CD4-positive, alpha-beta T cell (primary cell): ENCODE measurements around the gene DCAF8. TPM values are rescaled to one million over a fixed set of nuclear protein-coding genes. Genes with fewer than 3 reads are reported as not detected.

ENCODE experiments used
- ATAC-seq: fragments of 200-7000 bp; cut with Tn5 transposase; one replicate; pipeline ENCODE4 v1.10.0; 2022; ENCODE audit warnings: mild to moderate bottlenecking; ENCODE audit not compliant: poor library complexity
- CTCF ChIA-PET: fragments of 350-600 bp; sonication (Branson Sonifier 250); formaldehyde crosslinking; loops from one replicate; lab custom pipeline; 2021; ENCODE audit warnings: antibody characterized with exemption, inconsistent platforms; lab: Charles Lee
- POLR2A ChIA-PET: fragments of 350-600 bp; sonication (Branson Sonifier 250); formaldehyde crosslinking; loops from one replicate; lab custom pipeline; 2021; ENCODE audit warnings: antibody characterized with exemption, inconsistent platforms; lab: Charles Lee
- DNase-seq, 14 experiments: peaks; one replicate each; pipeline ENCODE4 v3.0.0-alpha.2; 2013 to 2020; ENCODE audit warnings: mixed read lengths in 2 of 14
- H3K27ac ChIP-seq, 2 donors: one replicate each; pipeline versions ENCODE4 v1.5.1 to v1.7.0; 2013; ENCODE audit warnings: low read length in 2 of 2, low read depth in 1 of 2, mild to moderate bottlenecking in 1 of 2
- H3K27me3 ChIP-seq, 2 experiments: 1 replicate in 1 of 2; 2 replicates in 1 of 2; pipeline versions ENCODE4 v1.6.1 to v1.7.0; 2013; ENCODE audit warnings: low read length in 2 of 2, control low read depth in 1 of 2, mild to moderate bottlenecking in 1 of 2, moderate library complexity in 1 of 2; ENCODE audit not compliant: insufficient read depth in 2 of 2, control insufficient read depth in 1 of 2
- H3K36me3 ChIP-seq: one replicate; pipeline ENCODE4 v1.6.1; 2013; ENCODE audit warnings: low read length, control low read depth; ENCODE audit not compliant: insufficient read depth
- H3K4me1 ChIP-seq: one replicate; pipeline ENCODE4 v1.6.1; 2013; ENCODE audit warnings: low read length, control low read depth; ENCODE audit not compliant: insufficient read depth
- H3K4me3 ChIP-seq: one replicate; pipeline ENCODE4 v1.5.1; 2013; ENCODE audit warnings: mild to moderate bottlenecking, low read length, moderate library complexity
- H3K9me3 ChIP-seq, 2 experiments: 1 replicate in 1 of 2; 2 replicates in 1 of 2; pipeline versions ENCODE4 v1.6.1 to v1.7.0; 2013; ENCODE audit warnings: low read length in 2 of 2, mild to moderate bottlenecking in 2 of 2, control low read depth in 1 of 2, moderate library complexity in 1 of 2; ENCODE audit not compliant: control insufficient read depth in 1 of 2, insufficient read depth in 1 of 2
- H3K27ac Mint-ChIP-seq: one replicate; pipeline ENCODE4 v1.8.0; 2020; ENCODE audit warnings: mixed read lengths
- H3K27me3 Mint-ChIP-seq: one replicate; pipeline ENCODE4 v1.8.0; 2021; ENCODE audit warnings: mixed read lengths
- H3K36me3 Mint-ChIP-seq: one replicate; pipeline ENCODE4 v1.8.0; 2021; ENCODE audit warnings: low read depth, mixed read lengths
- H3K4me1 Mint-ChIP-seq: one replicate; pipeline ENCODE4 v1.8.0; 2021; ENCODE audit warnings: low read depth, mixed read lengths
- H3K4me3 Mint-ChIP-seq: one replicate; pipeline ENCODE4 v1.8.0; 2020; ENCODE audit warnings: mild to moderate bottlenecking, mixed read lengths
- H3K9me3 Mint-ChIP-seq: one replicate; pipeline ENCODE4 v1.8.0; 2020; ENCODE audit warnings: mixed read lengths
- intact Hi-C, 2 experiments: fragments of 100-400 bp; cut with DNase I in 1 of 2; cut with micrococcal nuclease in 1 of 2; formaldehyde crosslinking; loops; one replicate each; pipeline versions ENCODE4 v1.15.1 to v1.9.0; 2023 to 2025; cut with DNase I, micrococcal nuclease
- total RNA-seq, 174 experiments: library from RNA in 2 of 174; stranded (reverse) in 2 of 174; gene quantifications; one replicate each; pipeline ENCODE4 v1.2.3 and lab custom pipeline; 2021 to 2026
- TF ChIP-seq, protein P1 (sequence below): fragments of 200-600 bp; IDR thresholded peaks from one replicate; pipeline ENCODE4 v1.8.0; 2022; ENCODE audit warnings: antibody characterized with exemption, mild to moderate bottlenecking

The DCAF8 gene
- total RNA-seq, 2 experiments from 2014 or later: 151 to 154 TPM

DNA sequence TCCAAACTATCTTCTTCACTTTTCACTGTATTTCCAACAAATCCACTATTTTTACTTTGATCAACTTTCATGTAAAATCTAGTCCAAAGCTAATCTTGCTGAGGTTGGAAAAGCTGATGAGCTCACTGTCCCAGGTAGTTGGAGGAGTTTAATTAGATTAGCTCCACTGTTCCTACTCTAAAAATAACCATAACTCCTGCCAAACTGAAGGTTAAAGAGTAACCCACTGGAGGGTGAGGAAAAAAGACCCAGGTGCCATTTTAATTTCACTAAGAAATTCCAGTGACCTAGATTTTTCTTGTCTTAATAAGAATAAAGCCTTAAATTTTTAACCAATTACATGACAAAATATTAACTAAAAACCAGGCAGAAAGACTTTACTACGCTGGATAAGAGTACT is 15.3 kb downstream of the DCAF8 start:
- POLR2A ChIA-PET: no interaction called here

DNA sequence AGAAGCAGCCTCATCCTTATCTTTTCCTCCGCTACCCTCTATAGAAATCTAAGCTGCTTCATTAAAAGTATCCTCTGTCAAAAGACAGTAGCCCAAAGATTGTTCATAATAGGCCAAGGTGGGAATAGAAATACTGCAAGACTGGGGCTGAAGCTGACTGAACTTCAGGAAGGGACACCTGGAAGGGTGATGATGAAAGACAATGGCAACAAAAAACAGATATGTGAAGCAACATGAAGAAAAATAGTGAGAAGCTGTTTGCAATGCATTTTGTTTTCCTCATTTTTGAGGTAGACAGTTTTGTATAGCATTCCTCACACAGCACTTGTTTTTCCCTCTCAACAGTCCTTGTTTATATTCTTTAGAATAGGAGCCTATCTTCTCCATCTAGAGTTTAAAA is 16.9 kb downstream of the DCAF8 start:
- Mint-ChIP-seq H3K4me1 (peaks cover 28% of the 10 kb centered on the region), H3K9me3 (no peaks in the 10 kb centered on the region), H3K4me3 (no peak overlapping the region), H3K27me3 (no peaks in the 10 kb centered on the region), H3K36me3 (peaks cover 45% of the 10 kb centered on the region), H3K27ac (no peak overlapping the region)
- Histone ChIP-seq H3K4me1 (peaks cover 4% of the 10 kb centered on the region), H3K4me3 (no peak overlapping the region), H3K27me3 (no peaks in the 10 kb centered on the region), H3K9me3 (no peaks in the 10 kb centered on the region), H3K27ac (no peak overlapping the region), H3K36me3 (peaks cover 40% of the 10 kb centered on the region)
- DNase-seq: no peak
- no peak for ATAC-seq
- intact Hi-C loops: loop anchor here in 1 of 2 experiments (2.0 kb wide), 1 partner anchor 45 kb away; no protein-coding TSS in a partner anchor
- POLR2A ChIA-PET: no interaction called here
- TF ChIP-seq, protein P1, sequence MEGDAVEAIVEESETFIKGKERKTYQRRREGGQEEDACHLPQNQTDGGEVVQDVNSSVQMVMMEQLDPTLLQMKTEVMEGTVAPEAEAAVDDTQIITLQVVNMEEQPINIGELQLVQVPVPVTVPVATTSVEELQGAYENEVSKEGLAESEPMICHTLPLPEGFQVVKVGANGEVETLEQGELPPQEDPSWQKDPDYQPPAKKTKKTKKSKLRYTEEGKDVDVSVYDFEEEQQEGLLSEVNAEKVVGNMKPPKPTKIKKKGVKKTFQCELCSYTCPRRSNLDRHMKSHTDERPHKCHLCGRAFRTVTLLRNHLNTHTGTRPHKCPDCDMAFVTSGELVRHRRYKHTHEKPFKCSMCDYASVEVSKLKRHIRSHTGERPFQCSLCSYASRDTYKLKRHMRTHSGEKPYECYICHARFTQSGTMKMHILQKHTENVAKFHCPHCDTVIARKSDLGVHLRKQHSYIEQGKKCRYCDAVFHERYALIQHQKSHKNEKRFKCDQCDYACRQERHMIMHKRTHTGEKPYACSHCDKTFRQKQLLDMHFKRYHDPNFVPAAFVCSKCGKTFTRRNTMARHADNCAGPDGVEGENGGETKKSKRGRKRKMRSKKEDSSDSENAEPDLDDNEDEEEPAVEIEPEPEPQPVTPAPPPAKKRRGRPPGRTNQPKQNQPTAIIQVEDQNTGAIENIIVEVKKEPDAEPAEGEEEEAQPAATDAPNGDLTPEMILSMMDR: no peak
- CTCF ChIA-PET: interaction anchor here (0.9 kb wide), 2 partner anchors 46 to 52 kb away, joined by 3 read pairs; no protein-coding TSS in a partner anchor

More for the DNA sequence above, 15.3 kb downstream of the DCAF8 start:
- H3K27me3 ChIP-seq: no peaks in the 10 kb centered on the region
- intact Hi-C loops: no loop called here
- no peak for DNase-seq
- H3K36me3 ChIP-seq: peaks cover 32% of the 10 kb centered on the region
- H3K4me3 Mint-ChIP-seq: no peak overlapping the region
- no peaks in the 10 kb centered on the region for H3K27me3 Mint-ChIP-seq
- ATAC-seq: no peak
- TF ChIP-seq, protein P1: no peak
- no peak overlapping the region for H3K27ac Mint-ChIP-seq
- no peaks in the 10 kb centered on the region for H3K9me3 Mint-ChIP-seq
- peaks cover 4% of the 10 kb centered on the region for H3K4me1 ChIP-seq
- H3K27ac ChIP-seq: no peak overlapping the region
- peaks cover 38% of the 10 kb centered on the region for H3K4me1 Mint-ChIP-seq
- H3K36me3 Mint-ChIP-seq: peaks cover 41% of the 10 kb centered on the region
- no peak overlapping the region for H3K4me3 ChIP-seq
- no peaks in the 10 kb centered on the region for H3K9me3 ChIP-seq
- CTCF ChIA-PET: interaction anchor here (1.0 to 1.6 kb wide), 2 partner anchors 11 to 31 kb away, joined by 3 read pairs; no protein-coding TSS in a partner anchor

DNA sequence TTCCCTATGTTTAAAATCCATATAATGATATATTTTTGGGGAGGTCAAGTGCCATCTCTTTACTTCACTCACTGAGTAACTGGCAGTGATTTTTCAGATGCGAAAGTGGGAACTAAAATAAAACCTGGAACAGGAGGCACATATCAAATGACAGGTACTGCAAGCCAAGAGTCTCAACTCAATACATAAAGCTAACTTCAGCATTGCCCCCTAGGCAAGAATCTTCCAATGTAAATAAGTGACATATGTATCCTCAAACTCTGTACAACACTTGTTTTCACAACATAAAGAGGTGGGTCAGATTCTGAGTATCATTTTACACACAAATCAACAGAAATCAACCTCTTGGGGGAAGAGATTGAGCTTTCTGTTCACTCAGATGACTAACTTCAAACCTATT is 18.1 kb downstream of the DCAF8 start:
- intact Hi-C loops: loop anchor here in 1 of 2 experiments (2.0 kb wide), 1 partner anchor 43 kb away; no protein-coding TSS in a partner anchor
- H3K4me1 Mint-ChIP-seq: peaks cover 23% of the 10 kb centered on the region
- no peaks in the 10 kb centered on the region for H3K9me3 Mint-ChIP-seq
- CTCF ChIA-PET: interaction anchor here (1.0 to 3.5 kb wide), 3 partner anchors 8 to 51 kb away, joined by 3 to 19 read pairs (median 4); no protein-coding TSS in a partner anchor
- Histone ChIP-seq H3K4me1 (peaks cover 4% of the 10 kb centered on the region), H3K27me3 (no peaks in the 10 kb centered on the region), H3K27ac (no peak overlapping the region), H3K36me3 (peaks cover 50% of the 10 kb centered on the region), H3K9me3 (no peaks in the 10 kb centered on the region), H3K4me3 (no peak overlapping the region)
- no peak overlapping the region for H3K27ac Mint-ChIP-seq
- H3K4me3 Mint-ChIP-seq: no peak overlapping the region
- TF ChIP-seq, protein P1: no peak
- no peak for DNase-seq
- H3K27me3 Mint-ChIP-seq: no peaks in the 10 kb centered on the region
- POLR2A ChIA-PET: interaction anchor here (0.7 kb wide), 1 partner anchor 34 kb away, joined by 3 read pairs; no protein-coding TSS in a partner anchor
- ATAC-seq: no peak
- H3K36me3 Mint-ChIP-seq: peaks cover 57% of the 10 kb centered on the region
